Measurements from ENCODE around the gene GAS7. TPM values are rescaled to one million over a fixed set of nuclear protein-coding genes. Genes with fewer than 3 reads are reported as not detected.

GAS7 gene
- total and polyA plus RNA-seq, 10 of the 15 experiments (the other 5 are each of a cell fraction or from before 2014, with no cell fraction given): 2.3 to 53.4 (median 24.0) TPM

GRCh38 chr17:10178506-10178991 is 19.9 kb downstream of the GAS7 start:
- 23% methylated on average over 8 of the region's 8 CpGs for WGBS (ENCODE audit: insufficient coverage, insufficient replicate concordance, low lambda C conversion rate, missing lambda C conversion rate)
- FAIRE-seq: no peak
- no peak overlapping the region for H3K4me2 ChIP-seq (ENCODE audit: control insufficient read depth, insufficient read depth)
- H3K27me3 ChIP-seq (replicated peaks in 1 of 2; ENCODE audit: control insufficient read depth in 2 of 2, insufficient read depth in 2 of 2, low read length in 1 of 2): no peaks in the 10 kb centered on the region; a peak in 1 of 4 replicates
- POLR2A ChIA-PET: no interaction called here
- H3K79me2 ChIP-seq (ENCODE audit: control insufficient read depth, insufficient read depth, low read length): no peaks in the 10 kb centered on the region
- in situ Hi-C loops (cut with MboI) (no loop called here), intact Hi-C loops (cut with micrococcal nuclease; ENCODE audit: unreplicated experiment) (no loop called here)
- H3K9ac ChIP-seq (ENCODE audit: control insufficient read depth, insufficient read depth, low read length): no peak overlapping the region
- no peak overlapping the region for H3K27ac ChIP-seq (ENCODE audit: control insufficient read depth, insufficient read depth)
- SMC1A ChIA-PET (ENCODE audit: uncharacterized antibody, unreplicated experiment): no interaction called here
- H3K4me3 ChIP-seq: no peak overlapping the region
- H3K4me1 ChIP-seq (ENCODE audit: control insufficient read depth, insufficient read depth, low read length): no peaks in the 10 kb centered on the region; the same call in 1 of the 2 replicates
- no peaks in the 10 kb centered on the region for H4K20me1 ChIP-seq (ENCODE audit: control insufficient read depth, insufficient read depth)
- H3K9me3 ChIP-seq (replicated peaks; ENCODE audit: control insufficient read depth, insufficient read depth, low read length): no peaks in the 10 kb centered on the region
- H3K36me3 ChIP-seq (ENCODE audit: control insufficient read depth in 2 of 2, insufficient read depth in 2 of 2, low read length in 1 of 2): no peaks in the 10 kb centered on the region
- no TSS peak for BruUV-seq (replicated peaks)
- no peak for DNase-seq (ENCODE audit: low read depth, low spot score)
- RAD21 ChIA-PET (ENCODE audit: unreplicated experiment): no interaction called here
- H2AFZ ChIP-seq (ENCODE audit: control insufficient read depth, low read depth, low read length): no peak overlapping the region
- ATAC-seq: no peak
- CTCF ChIA-PET: no interaction called here
- TF ChIP-seq PKNOX1 (IDR thresholded peaks at IDR 0.05): no peak
- no peak for TF ChIP-seq RELB (IDR thresholded peaks at IDR 0.05; ENCODE audit: low read depth)
- no peak for TF ChIP-seq SP1 (IDR thresholded peaks at IDR 0.05; ENCODE audit: low read depth, low read length)
- no peak for TF ChIP-seq EGR1 (IDR thresholded peaks at IDR 0.05; ENCODE audit: borderline replicate concordance in 1 of 2, low read depth in 2 of 2, low read length in 2 of 2)
- no peak for TF ChIP-seq KAT2A (conservative IDR thresholded peaks at IDR 0.05; ENCODE audit: control insufficient read depth, low read depth, low read length)
- TF ChIP-seq PAX8 (IDR thresholded peaks at IDR 0.05): no peak
- no peak for TF ChIP-seq TCF7 (IDR thresholded peaks at IDR 0.05; ENCODE audit: borderline replicate concordance)
- no peak for TF ChIP-seq CREM (IDR thresholded peaks at IDR 0.05; ENCODE audit: low read depth)
- no peak for TF ChIP-seq NR2F1 (conservative IDR thresholded peaks at IDR 0.05)
- TF ChIP-seq PML (IDR thresholded peaks at IDR 0.05; ENCODE audit: low read length): no peak
- no peak for TF ChIP-seq SMAD5 (IDR thresholded peaks at IDR 0.05; ENCODE audit: low read depth)
- TF ChIP-seq CEBPZ (IDR thresholded peaks at IDR 0.05; ENCODE audit: low read depth, low read length): no peak
- no peak for TF ChIP-seq E2F4 (IDR thresholded peaks at IDR 0.05; ENCODE audit: low read depth, low read length)
- no peak for TF ChIP-seq SIX5 (IDR thresholded peaks at IDR 0.05; ENCODE audit: low read depth, low read length, severe bottlenecking)
- TF ChIP-seq RAD51 (IDR thresholded peaks at IDR 0.05): no peak
- TF ChIP-seq MYB (IDR thresholded peaks at IDR 0.05; ENCODE audit: borderline replicate concordance, low read depth, low read length): no peak
- no peak for TF ChIP-seq CTCF (IDR thresholded peaks at IDR 0.05 in 2 of 3, conservative IDR thresholded peaks at IDR 0.05 in 1 of 3; ENCODE audit: control insufficient read depth in 2 of 3, extremely low read depth in 1 of 3, insufficient read depth in 1 of 3, low read depth in 3 of 3, low read length in 3 of 3)
